A673 (cell line): ENCODE measurements around the gene PSMC4.

Experiments
- EZH2 ChIP-seq: fragments of 200-600 bp; sonication (generic); IDR thresholded peaks from 2 replicates; pipeline ENCODE4 v1.6.1; 2017; ENCODE audit warnings: borderline replicate concordance, low read depth, mild to moderate bottlenecking, mixed read lengths, antibody characterized with exemption, low read length; ENCODE audit not compliant: poor library complexity, severe bottlenecking
- TF ChIP-seq, protein P1 (sequence below): fragments of 300-800, 200-600 bp; sonication (generic); conservative IDR thresholded peaks from 2 replicates; pipeline ENCODE4 v1.5.1; 2017; ENCODE audit warnings: low read depth, mild to moderate bottlenecking, antibody characterized with exemption, low read length, moderate library complexity, mixed read lengths

DNA sequence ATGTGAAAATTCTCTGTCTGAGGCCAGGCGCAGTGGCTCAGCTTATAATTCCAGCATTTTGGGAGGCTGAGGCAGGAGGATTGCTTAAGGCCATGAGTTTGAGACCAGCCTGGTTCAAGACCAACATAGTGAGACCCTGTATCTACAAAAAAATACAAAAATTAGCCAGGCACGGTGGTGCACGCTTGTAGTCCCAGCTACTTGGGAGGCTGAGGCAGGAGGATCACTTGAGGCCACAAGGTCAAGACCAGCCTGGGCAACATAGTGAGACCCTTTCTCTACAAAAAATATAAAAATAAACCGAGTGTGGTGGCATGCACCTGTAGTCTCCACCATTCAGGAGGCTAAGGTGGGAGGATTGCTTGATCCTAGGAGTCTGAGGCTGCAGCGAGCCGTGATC is 34.3 kb upstream of the PSMC4 start:
- TF ChIP-seq, protein P1, sequence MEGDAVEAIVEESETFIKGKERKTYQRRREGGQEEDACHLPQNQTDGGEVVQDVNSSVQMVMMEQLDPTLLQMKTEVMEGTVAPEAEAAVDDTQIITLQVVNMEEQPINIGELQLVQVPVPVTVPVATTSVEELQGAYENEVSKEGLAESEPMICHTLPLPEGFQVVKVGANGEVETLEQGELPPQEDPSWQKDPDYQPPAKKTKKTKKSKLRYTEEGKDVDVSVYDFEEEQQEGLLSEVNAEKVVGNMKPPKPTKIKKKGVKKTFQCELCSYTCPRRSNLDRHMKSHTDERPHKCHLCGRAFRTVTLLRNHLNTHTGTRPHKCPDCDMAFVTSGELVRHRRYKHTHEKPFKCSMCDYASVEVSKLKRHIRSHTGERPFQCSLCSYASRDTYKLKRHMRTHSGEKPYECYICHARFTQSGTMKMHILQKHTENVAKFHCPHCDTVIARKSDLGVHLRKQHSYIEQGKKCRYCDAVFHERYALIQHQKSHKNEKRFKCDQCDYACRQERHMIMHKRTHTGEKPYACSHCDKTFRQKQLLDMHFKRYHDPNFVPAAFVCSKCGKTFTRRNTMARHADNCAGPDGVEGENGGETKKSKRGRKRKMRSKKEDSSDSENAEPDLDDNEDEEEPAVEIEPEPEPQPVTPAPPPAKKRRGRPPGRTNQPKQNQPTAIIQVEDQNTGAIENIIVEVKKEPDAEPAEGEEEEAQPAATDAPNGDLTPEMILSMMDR = no peak
- no peak for TF ChIP-seq EZH2
